ENCODE results near the gene FAM187B.
"Not testable (repeated sequence)": the region's sequence is repeated elsewhere in the genome, so short reads cannot be mapped to it uniquely, and the experiment has no call there.

The FAM187B gene

DNA sequence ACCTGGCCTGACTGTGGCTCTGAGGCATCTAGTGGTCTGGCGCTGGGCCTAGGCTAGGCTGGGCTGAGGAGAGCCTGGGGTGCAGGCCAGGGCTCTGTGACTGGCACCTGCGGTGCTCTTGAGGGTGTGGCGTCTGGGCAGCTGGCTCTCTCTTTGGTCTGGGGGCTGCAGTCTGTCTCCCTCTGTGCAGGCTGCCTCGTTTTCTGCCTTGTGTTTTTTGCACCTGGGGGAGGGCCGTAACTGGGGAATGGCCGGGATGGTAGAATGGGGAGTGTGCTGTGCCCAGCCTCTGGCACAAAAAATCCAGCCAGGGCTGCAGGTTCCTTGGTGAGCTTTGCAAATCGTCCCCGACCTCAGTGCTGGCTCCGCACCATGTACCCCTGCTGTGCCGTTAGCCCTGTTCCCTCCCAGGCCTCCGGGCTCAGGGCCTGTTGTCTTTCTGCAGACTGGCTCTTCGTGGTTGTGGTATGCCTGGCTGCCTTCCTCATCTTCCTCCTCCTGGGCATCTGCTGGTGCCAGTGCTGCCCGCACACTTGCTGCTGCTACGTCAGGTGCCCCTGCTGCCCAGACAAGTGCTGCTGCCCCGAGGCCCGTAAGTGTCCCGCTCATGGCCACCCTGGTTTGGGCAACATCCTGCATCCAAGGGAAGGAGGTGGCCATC lies 33.7 kb upstream of the FAM187B start:
- H3K4me3 ChIP-seq (ENCODE audit: low read depth, low read length), result no peak overlapping the region

DNA sequence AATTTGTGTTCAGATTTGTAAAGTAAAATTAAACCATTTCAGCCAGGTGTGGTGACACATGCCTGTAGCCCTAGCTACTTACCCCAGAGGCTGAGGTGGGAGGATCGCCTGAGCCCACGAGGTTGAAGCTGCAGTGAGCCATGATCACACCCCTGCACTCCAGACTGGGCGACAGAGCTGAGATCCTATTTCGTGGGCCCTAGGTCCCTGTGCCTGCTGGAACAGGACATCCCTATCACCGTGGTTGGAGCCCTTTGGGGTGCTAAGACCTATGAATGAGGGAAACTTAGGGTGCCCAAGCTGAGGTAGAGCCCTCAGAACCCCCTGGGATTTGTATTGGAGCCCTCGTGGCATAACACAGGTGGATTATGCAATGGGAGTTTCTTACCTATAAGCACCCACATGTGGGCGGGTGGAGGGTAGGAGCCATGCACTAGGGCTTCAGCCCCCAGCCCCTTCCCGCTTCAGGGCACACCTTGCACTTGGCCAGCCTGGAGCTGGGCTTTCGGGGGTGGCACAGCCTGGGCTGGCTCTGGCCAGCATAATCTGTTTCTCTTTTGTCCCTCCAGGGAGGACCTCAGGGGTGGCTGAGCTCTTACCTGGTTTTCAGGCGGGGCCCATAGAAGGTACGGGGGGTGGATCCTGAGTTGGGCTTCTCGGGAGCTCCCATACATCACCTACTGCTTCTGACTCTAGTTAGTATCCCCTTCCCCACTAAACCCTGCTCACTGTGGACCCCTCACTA lies 33.0 kb upstream of the FAM187B start:
- no peak overlapping the region for H3K4me3 ChIP-seq (ENCODE audit: low read depth, low read length)

DNA sequence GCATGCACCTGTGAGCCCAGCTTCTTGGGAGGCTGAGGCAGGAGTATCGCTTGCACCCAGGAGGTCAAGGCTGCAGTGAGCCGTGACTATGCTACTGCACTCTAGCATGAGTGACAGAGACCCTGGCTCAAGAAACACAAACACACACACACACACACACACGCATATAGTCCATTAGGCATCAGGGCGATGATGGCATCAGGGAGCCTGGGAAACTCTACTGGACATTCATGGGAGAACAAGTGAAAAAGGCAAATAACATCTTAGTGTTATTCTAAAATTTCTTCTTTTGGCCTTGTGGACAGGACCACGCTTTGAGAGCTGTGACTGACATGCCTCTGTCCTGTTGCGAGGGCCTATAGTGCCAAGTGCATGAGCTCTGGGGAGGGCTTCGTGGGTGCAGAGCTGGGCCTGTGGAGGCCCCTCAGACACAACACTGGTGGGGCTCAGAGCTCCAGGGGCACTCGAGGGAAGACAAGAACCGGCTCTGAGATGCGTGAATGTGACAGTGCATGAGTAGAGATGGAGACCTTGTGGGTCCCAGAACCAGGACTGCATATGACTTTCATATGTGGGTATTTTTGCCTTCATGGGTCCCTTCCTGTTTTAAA lies 32.3 kb upstream of the FAM187B start:
- no peak overlapping the region for H3K4me3 ChIP-seq (ENCODE audit: low read depth, low read length)

DNA sequence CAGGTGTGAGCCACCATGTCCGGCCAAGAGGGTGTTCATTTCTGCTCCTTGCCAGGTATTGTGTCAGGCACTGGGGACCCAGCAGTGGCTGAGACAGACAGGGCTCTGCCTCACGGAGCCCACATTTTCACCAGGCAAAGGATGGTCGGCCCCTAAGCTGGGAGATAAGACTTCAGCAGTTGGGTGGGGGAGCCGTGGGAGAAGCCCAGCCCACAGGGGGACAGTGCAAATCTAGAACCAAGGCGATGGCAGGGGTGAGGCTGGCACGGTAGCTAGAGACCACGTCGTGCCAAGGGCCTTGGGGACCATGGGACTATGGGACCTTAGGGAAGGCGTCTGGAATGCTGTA lies 28.5 kb upstream of the FAM187B start:
- H3K4me3 ChIP-seq (ENCODE audit: low read depth, low read length), result no peak overlapping the region

DNA sequence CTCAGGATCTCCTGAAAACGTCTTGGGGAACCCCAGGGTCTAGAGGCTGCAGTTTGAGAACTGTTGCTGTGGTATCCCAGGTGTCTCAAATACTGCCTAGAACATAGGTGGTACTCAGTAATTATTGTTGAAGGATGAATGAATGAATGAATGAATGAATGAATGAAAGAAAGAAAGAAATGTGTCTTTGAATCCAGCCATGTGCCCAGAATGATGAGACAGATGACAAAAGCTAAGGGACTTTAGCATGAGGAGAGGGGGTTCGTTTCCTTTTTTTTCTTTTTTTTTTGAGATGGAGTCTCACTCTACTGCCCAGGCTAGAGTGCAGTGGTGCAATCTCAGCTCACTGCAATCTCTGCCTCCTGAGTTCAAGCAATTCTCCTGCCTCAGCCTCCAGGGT lies 28.0 kb upstream of the FAM187B start:
- H3K4me3 ChIP-seq (ENCODE audit: low read depth, low read length), result no peak overlapping the region

DNA sequence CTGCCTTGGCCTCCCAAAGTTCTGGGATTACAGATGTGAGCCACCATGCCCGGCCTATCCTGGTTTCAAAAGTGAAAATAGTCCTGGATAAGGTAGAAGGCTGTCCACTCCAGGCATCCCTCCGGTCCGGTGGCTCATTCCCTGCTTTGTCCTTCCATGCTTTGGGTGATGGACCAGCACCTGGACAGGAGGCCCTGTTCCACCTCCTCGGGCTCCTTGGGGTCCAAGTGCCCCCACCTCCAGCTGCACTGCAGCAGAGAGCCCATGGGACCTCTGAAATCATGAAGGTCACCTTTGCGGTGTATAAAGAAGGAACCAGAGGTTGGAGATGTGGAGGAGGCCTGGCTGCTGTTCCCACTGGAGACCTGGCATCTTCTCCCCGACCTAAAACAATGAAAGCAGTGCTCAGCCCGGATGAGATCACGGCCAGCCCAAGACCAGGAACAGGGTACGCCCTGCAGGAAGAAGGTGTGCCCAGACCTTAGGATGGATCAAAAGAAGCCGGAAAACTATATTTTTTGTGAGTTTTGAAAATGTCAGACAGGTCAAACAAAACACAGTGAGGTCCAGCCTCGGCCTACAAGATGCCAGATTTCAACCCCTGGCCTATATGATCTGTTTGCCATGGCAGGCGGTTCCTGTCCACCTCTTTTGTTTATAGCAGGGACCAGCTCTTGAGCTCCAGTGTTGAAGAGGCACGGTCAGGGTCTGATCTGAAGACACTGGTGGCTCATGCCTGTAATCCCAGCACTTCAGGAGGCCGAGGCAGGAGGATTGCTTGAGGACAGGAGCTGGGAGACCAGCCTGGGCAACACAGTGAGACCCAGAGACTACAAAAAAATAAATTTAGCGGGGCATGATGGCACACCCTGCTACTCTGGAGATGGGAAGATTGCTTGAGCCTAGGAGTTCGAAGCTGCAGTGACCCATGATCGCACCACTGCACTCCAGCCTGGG lies 26.1 kb upstream of the FAM187B start:
- H3K4me3 ChIP-seq (ENCODE audit: low read depth, low read length), result no peak overlapping the region

DNA sequence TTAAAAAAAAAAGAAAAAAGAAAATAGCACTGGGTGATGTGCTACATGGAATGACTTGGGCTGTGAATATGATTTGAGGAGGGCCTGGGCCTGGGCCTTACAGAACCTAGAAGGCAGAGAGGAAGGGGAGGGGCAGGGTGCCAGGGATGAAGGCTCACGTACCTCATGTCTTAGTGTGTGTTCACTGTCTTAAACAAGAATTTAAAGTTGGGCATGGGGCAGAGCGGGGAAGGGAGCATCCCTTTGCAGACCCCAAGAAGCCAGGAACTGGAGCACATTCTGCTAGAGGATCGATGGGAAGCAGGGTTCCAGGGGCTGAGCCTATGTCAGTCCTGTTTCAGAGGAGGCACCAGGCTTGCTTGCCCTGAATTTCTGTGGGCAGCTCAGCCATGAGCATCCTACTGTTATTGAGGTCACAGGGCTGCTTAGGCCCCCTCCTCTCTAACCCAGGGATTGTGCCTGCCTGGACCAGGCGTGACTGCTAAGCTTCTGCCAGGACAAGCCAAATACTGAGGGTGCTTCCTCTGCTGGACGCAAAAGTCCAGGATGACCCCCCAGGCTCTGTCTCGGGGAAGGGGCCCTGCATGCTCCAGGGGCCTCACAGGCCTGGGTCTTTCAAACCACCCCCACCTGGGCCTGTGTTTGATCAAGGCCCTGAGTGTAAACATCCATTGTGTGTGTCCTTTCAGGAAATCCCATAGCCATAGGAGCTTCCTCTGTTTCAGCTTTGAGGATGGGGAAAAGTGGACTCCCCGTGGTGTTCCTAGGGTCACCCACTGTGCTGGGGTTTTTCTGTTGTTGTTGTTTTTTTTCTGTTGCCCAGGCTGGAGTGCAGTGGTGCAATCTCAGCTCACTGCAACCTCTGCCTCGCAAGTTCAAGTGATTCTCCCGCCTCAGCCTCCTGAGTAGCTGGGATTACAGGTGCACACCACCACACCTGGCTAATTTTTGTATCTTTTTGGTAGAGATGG lies 25.1 kb upstream of the FAM187B start:
- H3K4me3 ChIP-seq (ENCODE audit: low read depth, low read length), result no peak overlapping the region

DNA sequence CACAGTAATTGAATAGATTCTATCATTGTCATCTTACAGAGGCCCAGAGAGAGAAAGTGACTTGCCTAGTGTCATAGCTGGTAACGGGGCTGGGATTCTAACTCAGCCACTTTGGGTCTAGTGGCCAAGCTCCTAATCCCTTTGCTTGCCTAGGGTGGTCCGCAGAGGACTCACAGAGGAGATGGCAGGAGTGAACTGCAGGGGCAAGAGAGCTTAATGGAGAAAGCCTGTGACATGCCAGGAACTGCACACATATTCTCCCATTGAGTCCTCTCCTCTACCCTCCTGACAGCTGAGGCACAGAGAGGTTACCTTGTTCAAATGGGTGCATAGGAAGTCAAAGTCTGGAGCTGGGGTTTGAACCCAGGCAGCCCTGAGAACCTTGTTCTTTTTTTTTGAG lies 22.9 kb upstream of the FAM187B start:
- no peak overlapping the region for H3K4me3 ChIP-seq (ENCODE audit: low read depth, low read length)

DNA sequence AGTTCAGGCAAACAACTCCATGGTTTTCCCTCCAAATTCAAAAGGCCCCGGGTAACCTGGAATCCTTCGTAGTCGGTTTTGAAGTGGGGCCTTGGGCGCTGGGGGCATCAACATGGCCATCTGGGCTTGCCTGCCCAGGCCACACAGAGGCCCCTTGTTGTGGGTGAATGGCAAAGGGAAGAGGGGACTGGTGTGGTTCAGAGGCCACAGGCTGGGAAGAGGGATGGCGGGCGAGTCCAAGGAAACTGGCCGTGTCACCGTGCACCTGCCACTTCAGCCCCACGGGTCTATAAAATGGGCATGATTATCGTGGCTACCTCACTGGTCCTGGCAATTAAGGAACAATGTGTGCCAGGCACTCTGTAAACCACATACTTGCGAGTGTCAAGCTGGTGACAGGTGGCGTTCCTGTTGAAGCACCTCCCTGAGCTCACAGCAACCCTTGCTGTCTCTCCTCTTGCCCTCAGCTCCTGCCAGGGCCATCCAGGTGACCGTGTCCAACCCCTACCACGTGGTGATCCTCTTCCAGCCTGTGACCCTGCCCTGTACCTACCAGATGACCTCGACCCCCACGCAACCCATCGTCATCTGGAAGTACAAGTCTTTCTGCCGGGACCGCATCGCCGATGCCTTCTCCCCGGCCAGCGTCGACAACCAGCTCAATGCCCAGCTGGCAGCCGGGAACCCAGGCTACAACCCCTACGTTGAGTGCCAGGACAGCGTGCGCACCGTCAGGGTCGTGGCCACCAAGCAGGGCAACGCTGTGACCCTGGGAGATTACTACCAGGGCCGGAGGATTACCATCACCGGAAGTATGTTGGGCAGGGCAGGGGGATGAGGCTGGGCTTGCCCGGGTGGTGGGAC lies 21.5 kb upstream of the FAM187B start:
- peak overlapping the region; percentile 93 for H3K4me3 ChIP-seq (ENCODE audit: low read depth, low read length)

DNA sequence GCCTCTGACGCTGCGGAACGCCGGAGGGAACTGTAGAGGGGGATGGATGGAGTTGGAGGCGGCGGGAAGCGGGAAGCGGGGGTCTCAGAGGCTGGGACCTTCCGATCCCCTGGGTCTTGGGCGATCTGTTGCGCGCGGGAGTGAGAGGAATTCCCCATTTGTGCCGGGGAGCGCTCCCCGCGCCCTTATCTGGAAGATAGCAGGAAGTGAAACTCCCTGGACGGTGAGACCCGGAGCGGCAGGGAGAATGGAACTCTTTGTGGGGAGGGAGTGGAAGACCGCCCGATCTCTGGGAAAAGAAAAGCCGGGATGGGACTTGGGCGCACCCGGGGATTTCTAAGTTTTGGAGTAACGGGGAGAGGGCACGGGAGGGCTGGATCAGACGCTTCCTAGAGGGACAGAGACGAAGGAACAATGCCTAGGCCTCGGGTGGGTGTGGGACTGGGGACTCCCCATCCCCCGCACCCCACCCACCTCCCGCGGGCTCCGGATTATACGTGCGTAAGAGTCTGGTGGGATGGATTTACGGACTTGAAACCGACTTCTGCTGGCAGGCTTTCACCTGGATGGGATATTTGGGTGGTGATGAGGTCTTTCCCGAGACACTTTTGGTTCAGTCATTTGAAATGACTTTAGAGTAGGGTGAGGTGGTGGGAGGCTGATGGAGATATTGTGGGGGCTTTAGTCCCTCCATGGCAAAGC lies 20.8 kb upstream of the FAM187B start:
- H3K4me3 ChIP-seq (ENCODE audit: low read depth, low read length), result peak overlapping the region; percentile 93

DNA sequence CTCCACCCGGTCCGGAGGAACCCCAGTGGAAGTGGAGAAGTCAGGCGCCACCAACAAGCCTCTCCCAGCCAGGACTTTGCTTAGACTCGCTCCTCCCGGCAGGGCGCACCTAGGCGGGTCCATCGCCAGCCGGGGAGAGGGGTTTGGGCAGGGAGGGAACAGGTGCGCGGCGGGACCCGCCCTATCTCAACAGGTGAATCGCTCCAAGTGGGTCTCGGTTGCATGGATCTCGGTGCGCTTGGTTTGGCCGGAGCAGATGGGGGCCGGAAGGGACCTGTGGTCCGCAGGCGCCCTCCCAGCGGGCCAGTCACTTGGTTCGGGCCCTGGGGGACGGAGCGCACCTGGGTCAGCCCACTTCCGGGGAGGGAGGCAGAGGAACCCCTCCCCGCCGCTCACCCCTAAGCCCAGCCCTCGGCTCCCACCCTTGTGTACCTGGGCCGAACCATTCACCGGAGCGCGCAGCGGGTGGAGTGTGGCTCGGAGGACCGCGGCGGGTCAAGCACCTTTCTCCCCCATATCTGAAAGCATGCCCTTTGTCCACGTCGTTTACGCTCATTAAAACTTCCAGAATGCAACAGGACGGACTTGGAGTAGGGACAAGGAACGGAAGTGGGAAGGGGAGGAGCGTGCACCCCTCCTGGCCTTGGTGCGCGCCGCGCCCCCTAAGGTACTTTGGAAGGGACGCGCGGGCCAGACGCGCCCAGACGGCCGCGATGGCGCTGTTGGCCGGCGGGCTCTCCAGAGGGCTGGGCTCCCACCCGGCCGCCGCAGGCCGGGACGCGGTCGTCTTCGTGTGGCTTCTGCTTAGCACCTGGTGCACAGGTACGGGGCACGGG lies 20.0 kb upstream of the FAM187B start, which contains the start of gene LSR:
Gene LSR (plus strand): TSS at position 693 of the 836 bp plus-strand sequence. CDS start 21 bp downstream, at position 714.
- H3K4me3 ChIP-seq (ENCODE audit: low read depth, low read length), result peak within 1 kb of the TSS; percentile 93

DNA sequence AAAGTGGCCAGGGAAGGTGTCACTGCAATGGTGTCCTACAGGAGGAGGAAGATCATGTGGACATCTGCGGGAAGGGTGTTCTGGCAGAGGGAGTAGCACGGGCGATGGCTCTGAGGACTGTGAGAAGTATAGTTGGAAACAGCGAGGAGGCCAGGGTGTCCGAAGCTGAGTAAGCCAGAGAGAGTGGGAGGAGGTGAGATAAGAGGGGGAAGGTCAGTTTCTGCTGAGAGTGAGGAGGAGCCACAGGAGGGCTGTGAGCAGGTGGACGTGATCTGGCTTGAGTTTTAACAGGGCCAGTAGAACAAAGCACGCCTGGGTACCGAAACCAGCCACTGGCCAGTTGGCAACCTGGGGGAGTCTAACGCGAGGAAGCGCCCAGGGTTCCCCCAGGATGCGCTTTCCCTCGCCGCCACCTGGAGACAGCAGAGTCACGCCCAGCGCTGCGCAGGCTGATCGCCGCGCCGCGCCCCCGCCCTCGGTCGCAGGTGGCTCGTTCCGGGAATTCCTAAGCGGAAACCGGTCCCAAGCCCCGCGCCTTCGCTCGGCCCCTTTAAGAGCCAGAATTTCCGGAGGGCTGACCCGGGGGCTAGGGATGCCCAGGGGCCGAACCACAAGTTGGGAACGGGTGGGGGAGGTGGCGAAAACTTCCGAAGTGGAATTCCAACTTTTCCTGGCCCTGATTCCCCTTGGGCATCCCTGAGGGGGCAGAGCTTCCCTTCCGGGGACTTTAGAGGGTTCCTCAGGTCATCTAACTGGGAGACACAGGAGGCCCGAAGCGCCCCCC lies 19.2 kb upstream of the FAM187B start:
- H3K4me3 ChIP-seq (ENCODE audit: low read depth, low read length), result peak overlapping the region; percentile 93

DNA sequence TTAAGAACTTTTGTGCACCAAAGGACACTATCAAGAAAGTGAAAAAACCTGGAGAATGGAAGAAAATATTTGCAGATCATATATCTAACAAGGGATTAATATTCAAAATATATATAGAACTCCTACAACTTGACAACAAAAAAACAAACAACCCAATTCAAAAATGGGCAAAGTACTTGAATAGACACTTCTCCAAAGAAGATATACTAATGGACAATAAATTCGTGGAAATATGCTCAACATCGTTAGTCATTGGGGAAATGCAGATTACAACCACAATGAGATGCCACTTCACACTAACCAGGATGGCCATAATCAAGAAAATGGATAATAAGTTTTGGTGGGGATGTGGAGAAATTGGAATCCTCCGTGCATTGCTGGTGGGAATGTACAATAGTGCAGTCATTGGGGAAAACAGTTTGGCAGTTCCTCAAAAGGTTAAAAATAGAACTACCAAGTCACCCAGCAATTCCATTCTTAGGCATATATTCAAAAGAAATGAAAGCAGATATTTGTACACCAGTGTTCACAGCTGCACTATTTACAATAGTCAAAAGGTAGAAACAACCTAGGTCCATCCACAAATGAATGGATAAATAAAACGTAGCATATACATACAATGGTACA lies 18.0 kb upstream of the FAM187B start:
- H3K4me3 ChIP-seq (ENCODE audit: low read depth, low read length), result no peak overlapping the region

DNA sequence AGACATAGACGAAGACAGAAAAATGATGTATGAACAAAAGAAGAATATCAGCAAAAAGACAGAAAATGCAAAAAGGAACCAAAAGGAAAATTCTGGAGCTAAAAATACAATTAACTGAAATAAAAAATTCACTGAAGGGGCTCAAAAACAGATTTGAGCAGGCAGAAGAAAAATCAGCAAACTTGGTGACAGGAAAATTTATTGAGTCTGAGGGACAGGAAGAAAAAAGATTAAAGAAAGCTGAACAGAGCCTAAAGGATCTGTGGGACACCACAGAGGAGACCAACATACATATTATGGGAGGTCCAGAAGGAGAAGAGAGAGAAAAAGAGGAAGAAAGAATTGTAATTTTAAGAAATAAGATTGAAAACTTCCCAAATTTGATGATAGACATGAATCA lies 12.9 kb upstream of the FAM187B start:
- H3K4me3 ChIP-seq (ENCODE audit: low read depth, low read length), result no peak overlapping the region

DNA sequence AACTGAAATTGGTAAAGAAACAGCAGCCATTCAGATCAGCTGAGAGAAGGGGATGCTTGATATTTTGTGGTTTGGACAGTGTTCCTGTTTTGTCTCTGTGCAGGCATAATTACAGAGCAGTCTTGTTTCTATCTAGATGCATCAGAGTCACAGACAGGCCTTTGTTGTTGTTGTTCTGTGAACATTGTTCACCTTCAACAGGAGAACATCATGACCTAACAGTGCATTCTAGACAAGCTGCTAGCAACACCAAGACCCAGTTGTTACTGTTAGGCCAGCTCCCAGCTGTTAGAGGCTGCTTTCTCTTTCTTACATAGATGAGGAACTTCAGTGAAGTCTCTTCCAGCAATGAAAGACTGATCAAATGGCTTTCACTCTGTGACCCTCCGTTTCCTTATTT lies 11.8 kb upstream of the FAM187B start:
- no peak overlapping the region for H3K4me3 ChIP-seq (ENCODE audit: low read depth, low read length)

DNA sequence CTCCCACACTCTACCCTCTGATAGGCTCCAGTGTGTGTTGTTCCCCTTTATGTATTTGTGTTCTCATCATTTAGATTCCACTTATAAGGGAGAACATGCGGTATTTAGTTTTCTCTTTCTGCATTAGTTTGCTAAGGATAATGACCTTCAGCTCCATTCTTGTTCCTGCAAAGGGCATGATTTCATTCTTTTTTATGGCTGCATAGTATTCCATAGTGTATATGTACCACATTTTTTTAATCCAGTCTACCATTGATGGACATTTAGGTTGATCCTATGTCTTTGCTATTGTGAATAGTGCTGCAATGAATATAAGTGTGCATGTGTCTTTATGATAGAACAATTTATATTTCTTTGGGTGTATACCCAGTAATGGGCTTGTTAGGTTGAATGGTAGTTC lies 11.1 kb upstream of the FAM187B start:
- H3K4me3 ChIP-seq (ENCODE audit: low read depth, low read length), result not testable (repeated sequence)
